Stimulated activated CD8-positive, alpha-beta memory T cell treated with anti-CD3 and anti-CD28 coated beads, Interleukin-4, amount 100 ng/mL, for 48 hours (primary cell): Measurements from ENCODE around the gene LGALS1.
A peak's percentile ranks its signal among the peaks of the same experiment; 100 is the strongest.
"Not testable (repeated sequence)": the region's sequence is repeated elsewhere in the genome, so short reads cannot be mapped to it uniquely, and the experiment has no call there.

Experiments
- DNase-seq: peaks from one replicate; pipeline ENCODE4 v3.0.0-alpha.2; 2020

LGALS1 gene

DNA sequence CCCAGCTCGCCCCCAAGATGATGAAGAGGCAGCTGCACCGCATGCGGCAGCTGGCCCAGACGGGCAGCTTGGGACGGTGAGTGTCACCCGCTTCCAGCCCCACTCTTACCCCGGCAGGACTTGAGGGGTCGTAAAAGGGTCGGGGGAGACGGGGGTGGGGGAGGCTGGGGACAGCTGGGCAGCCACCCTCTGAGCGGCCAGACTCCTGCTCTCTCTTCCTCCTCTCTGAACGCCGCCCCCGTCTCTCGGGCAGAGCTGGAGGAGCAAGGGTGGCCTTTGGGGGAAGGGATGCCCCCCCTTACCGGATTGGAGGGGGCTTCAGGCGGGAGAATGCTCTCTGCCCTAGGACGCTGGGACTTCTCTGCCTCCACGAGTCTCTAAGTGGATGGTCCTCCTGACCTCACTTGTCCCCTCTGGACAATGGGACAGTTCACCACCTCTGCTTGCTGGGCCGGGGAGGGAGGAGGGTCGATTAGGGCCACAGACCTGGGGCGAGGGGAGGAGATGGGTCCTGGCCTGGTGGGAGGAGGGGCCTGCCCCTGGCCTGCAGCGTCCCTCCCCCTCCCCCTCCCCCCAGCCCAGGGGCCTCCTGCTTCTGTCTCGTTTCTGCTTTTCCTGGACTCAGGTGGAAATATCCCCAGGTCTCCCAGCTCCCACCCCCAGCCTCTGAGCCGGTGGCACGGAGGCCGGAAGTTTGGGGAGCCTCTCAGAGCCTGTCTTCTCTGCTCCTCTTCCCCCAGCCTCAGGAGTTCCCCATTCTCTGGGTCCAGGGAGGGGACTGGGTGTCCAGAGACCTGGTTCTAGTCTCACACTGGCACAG is 35.5 kb upstream of the LGALS1 start:
- peak; percentile 53 for DNase-seq

GRCh38 chr22:37640591-37641560 is 34.6 kb upstream of the LGALS1 start:
- no peak for DNase-seq

GRCh38 chr22:37641561-37641949 is 33.9 kb upstream of the LGALS1 start:
- DNase-seq, result no peak

GRCh38 chr22:37643225-37643847 is 32.1 kb upstream of the LGALS1 start:
- DNase-seq, result peak; percentile 98

DNA sequence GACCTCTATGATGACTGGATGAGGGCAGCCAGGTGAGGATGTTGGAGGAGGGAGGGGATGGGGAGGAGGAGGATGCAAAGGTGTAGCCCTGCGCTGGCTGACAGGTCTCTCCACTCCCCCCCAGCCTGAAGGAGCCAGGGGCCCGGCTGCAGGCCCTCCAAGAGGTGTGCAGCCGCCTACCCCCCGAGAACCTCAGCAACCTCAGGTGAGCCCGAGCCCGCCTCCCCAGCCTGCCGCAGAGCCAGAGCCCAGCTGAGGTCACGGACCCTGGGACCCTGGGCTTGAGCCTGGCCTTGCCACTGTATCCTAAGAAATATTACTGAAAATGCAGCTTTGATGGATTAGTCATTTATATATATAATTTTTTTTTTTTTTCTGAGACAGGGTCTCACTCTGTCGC is 28.1 kb upstream of the LGALS1 start:
- no peak for DNase-seq

- no peak for DNase-seq
Observed at GRCh38 chr22:37647928-37648327, 27.5 kb upstream of the LGALS1 start.

GRCh38 chr22:37650463-37651136 is 24.8 kb upstream of the LGALS1 start:
- DNase-seq, result no peak

GRCh38 chr22:37654563-37655251 is 20.7 kb upstream of the LGALS1 start:
- no peak for DNase-seq

- DNase-seq, result no peak
Observed at GRCh38 chr22:37655252-37655563, 20.2 kb upstream of the LGALS1 start.

DNA sequence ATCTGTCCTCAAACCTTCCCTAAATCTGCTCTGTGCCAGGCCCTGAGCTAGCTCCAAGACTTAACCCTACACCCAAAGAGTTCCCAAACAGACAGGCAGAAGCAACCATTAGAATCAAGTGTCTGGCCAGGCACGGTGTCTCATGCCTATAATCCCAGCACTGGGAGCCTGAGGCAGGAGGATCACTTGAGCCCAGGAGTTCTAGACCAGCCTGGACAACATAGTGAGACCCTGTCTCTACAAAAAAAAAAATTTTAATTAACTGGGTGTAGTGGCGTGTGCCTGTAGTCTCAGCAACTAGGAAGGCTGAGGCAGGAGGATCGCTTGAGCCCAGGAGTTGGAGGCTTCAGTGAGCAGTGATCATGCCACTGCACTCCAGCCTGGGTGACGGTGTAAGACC is 18.9 kb upstream of the LGALS1 start:
- DNase-seq, result not testable (repeated sequence)

DNA sequence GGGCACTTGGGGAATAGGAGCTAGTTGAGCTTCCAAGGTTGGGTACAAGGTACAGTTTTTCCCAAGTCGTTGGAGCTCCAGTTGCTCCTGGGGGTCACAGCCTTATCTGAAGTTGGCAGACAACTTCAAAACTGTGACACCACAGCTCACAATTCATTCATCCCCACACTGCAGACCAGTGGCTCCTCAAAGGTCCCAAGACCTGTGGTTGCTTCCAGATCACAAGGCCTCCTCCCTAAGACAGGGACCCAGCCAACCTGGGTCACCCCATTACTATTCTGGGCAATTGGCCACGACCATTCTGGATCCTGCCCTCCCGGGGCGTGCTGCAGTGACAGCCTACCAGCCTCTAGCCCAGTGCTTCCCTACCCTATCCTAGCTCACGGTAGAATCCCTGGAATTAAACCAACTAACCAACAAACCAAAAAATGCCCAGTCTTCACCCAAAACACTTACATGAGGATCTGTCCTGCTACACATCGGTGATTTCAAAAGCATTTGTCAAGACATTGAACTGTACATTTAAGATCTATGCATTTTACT is 17.8 kb upstream of the LGALS1 start:
- DNase-seq, result peak; percentile 28

DNA sequence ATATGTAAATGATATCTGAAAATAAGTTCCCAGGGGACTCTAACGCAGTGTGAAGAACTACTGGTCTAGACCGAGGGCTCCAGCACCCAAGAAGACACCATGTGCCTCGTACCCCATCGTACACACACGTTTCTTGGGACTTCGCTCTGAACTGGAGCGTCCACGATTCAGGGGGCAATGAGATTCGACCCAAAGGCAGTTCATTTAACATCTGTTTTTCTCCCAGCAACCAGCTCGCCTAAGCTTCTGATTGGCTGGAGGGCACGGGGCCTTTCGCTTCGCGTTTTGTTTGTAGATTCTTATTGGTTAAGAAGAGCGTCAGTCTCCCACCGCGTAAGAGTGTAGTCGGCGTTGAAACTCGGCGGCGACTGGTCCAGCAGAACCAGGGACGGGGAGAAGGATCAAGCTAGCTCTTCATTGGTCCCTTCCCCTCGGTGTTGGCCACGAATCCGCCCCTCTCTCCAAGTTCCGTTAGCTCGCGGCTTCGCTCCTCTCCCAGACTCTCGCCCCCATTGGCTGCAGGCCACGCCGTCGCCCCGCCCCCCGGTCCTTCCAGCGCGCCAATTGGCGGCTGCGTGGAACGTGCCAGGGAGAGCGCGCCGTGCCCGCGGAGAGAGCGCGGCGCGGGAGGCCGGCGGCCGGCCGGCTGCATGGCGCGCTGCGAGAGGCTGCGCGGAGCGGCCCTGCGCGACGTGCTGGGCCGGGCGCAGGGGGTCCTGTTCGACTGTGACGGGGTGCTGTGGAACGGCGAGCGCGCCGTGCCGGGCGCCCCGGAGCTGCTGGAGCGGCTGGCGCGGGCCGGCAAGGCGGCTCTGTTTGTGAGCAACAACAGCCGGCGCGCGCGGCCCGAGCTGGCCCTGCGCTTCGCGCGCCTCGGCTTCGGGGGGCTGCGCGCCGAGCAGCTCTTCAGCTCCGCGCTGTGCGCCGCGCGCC is 17.0 kb upstream of the LGALS1 start, which contains the start of gene PDXP:
PDXP (plus strand) TSS at position 591 of the 933 bp plus-strand sequence; CDS start at position 651, 60 bp downstream.
- peak; percentile 99 for DNase-seq

DNA sequence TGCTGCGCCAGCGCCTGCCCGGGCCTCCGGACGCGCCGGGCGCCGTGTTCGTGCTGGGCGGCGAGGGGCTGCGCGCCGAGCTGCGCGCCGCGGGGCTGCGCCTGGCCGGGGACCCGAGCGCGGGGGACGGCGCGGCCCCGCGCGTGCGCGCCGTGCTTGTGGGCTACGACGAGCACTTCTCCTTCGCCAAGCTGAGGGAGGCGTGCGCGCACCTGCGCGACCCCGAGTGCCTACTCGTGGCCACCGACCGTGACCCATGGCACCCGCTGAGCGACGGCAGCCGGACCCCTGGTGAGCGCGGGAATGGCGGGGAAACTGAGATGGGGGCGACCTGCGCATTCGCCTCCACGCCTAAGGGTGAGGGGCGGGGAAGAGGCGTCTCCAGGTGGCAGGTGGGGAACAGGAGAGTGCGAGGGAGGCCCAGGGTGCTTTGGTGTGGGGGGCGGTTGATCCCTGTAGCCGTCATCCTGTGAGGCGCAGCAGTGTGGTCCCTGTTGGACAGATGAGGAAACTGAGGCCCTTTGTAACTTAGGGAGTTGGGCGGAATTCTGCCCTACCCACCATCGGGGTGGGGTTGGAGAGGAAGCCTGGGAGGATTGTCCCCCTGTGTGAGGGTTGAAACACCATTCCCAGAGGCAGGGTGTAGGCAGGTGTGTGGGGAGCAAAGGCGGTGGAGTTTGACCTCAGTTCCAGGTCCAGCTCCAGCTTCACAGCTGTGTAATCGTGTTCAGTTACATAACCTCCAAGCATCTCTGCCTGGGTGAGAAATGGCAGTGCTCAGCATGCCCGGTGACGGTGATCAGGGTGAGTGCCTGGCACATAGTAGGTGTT is 16.2 kb upstream of the LGALS1 start:
- DNase-seq, result peak; percentile 52

DNA sequence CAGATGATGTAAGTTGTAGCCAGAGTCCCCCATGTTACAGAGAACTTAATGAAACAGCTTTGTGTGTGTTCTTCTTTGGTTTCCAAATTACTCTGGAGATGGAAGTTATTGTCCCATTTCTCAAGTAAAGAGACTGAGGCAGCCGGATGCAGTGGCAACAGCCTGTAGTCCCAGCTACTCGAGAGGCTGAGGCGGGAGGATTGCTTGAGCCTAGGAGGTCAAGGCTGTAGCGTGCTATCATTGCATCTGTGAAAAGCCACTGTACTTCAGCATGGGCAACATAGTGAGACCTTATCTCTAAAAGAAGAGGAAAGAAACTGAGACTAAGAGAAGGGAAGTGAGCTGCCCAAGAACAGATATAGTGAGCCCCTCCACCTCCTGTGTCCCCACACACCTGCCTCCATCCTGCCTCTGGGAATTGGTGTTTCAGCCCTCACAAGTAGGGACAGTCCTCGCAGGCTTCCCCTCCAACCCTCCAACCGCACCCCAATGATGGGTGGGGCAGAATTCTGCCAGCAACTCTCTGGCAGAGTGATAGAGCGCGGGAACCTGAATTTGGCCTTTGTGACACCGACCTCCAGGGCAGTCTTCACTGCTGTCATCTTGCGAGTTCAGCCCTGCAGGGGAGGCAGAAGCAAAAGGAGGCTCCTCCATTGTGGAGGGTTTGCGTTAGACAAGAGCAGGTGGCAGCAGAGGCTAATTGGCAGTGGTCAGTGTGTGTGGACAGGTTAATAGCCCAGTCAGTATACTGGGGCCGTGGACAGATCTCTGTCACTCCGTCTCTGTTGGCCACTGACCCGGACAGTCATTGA is 15.3 kb upstream of the LGALS1 start:
- DNase-seq, result no peak

DNA sequence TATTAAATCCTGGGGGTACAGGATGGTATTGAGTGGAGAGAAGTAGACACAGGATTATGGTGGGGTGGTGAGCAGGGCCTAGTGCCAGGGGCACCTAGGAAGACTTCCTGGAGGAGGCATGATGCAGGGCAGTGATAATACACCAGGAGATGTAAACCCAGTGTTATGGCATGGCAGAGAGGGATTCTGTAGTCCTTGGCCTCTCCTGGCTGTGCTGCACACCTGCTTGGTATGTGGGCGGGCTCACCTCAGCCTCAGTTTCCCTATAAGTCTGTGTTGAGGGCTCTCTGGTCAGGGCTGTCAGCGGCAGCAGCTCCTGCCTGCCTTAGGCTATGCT is 14.8 kb upstream of the LGALS1 start:
- DNase-seq, result no peak

DNA sequence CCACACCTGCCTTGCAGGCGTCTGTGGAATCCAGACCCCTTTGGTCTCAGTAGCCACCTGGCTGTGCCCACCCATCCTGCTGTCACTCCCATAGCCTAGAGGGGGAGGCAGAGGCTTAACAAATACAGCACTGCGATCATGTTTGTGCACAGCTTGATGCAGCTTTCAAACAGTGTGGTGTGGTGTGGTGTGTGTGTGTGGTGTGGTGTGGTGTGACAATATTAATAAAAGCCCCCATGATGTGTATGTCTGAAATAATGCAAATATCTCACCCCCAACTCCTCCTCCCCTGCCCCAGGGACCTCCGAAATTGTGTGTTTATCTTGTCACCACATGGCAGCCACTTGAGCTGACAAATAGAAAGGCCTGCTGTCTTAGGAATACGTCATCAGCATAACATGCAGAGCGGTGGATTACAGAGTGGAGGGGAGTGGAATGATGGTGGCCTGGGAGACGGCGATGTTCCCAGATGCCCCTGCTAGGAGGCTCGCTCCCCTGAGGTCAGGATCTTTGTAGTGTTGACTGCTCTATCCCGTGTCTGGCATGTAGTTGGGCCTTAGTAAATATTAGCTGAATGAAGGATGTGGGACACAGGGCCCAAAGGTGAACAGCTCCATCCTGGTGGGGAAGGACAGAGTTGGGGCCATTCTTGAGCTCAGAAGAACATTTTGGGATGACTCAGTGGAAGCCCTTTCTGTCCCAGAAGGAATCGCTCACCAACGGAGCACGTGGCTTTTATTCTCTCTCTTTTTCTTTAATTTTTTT is 14.1 kb upstream of the LGALS1 start:
- DNase-seq, result no peak

GRCh38 chr22:37662039-37662438 is 13.4 kb upstream of the LGALS1 start:
- no peak for DNase-seq

GRCh38 chr22:37663521-37664140 is 11.8 kb upstream of the LGALS1 start:
- no peak for DNase-seq
